ENCODE measurements around the gene STPG1.

The STPG1 gene

GRCh38 chr1:24311234-24311633 lies 102.3 kb downstream of the STPG1 start:
- no peak for DNase-seq (ENCODE audit: low read depth in 1 of 2, low spot score in 1 of 2)
- TF ChIP-seq REST (IDR thresholded peaks at IDR 0.05; ENCODE audit: insufficient replicate concordance, low read depth) (no peak), SPI1 (IDR thresholded peaks at IDR 0.05; ENCODE audit: borderline replicate concordance, low read depth) (no peak), GABPA (IDR thresholded peaks at IDR 0.05; ENCODE audit: low read depth) (no peak), CTCF (IDR thresholded peaks at IDR 0.05; ENCODE audit: insufficient read depth, low read length) (no peak), POLR2AphosphoS5 (IDR thresholded peaks at IDR 0.05; ENCODE audit: low read depth) (no peak)
- H3K27me3 ChIP-seq (ENCODE audit: insufficient read depth, poor library complexity, severe bottlenecking), result no peaks in the 10 kb centered on the region
- H3K4me3 ChIP-seq (replicated peaks; ENCODE audit: insufficient read depth, low read length), result no peak overlapping the region
- H3K27ac ChIP-seq (replicated peaks), result no peak overlapping the region

- no peak for DNase-seq (ENCODE audit: low read depth in 1 of 2, low spot score in 1 of 2)
- H3K27me3 ChIP-seq (ENCODE audit: insufficient read depth, poor library complexity, severe bottlenecking), result peaks cover 3% of the 10 kb centered on the region
- no peak overlapping the region for H3K27ac ChIP-seq (replicated peaks)
- H3K4me3 ChIP-seq (replicated peaks; ENCODE audit: insufficient read depth, low read length), result no peak overlapping the region
- TF ChIP-seq CTCF (IDR thresholded peaks at IDR 0.05; ENCODE audit: insufficient read depth, low read length) (no peak), POLR2AphosphoS5 (IDR thresholded peaks at IDR 0.05; ENCODE audit: low read depth) (no peak)
Observed at GRCh38 chr1:24309762-24310485, 103.7 kb downstream of the STPG1 start.

GRCh38 chr1:24308365-24309015 lies 105.1 kb downstream of the STPG1 start:
- DNase-seq (ENCODE audit: low read depth in 1 of 2, low spot score in 1 of 2), result no peak
- peaks cover 5% of the 10 kb centered on the region for H3K27me3 ChIP-seq (ENCODE audit: insufficient read depth, poor library complexity, severe bottlenecking)
- no peak overlapping the region for H3K27ac ChIP-seq (replicated peaks)
- no peak overlapping the region for H3K4me3 ChIP-seq (replicated peaks; ENCODE audit: insufficient read depth, low read length)
- TF ChIP-seq SPI1 (IDR thresholded peaks at IDR 0.05; ENCODE audit: borderline replicate concordance, low read depth), result no peak
